NB4 (cell line): ENCODE results near the gene SRCAP.

Experiments used
- CTCF ChIP-seq: IDR thresholded peaks from one replicate; pipeline ENCODE4 v1.5.1; 2012; ENCODE audit warnings: low read depth, low read length
- MAX ChIP-seq: IDR thresholded peaks from 2 replicates; pipeline ENCODE4 v1.6.1; 2011; ENCODE audit warnings: low read depth, low read length

- TF ChIP-seq CTCF (no peak), MAX (no peak)
Measured at GRCh38 chr16:30767767-30768465, 68.9 kb downstream of the SRCAP start.
